K562 (cell line): ENCODE data around the gene PCNX2. TPM values are rescaled to one million over a fixed set of nuclear protein-coding genes. Genes with fewer than 3 reads are reported as not detected.
A peak's percentile ranks its signal among the peaks of the same experiment; 100 is the strongest.

Experiments
- ATAC-seq: fragments of 200-7000 bp; cut with Tn5 transposase; 3 replicates; pipeline ENCODE4 v1.9.1; 2020; ENCODE audit warnings: moderate library complexity
- BruUV-seq: library from RNA; stranded (reverse); fragments of 400-500 nt; replicated peaks from 2 replicates; lab custom pipeline; 2021; lab: Mats Ljungman, UMichigan
- CTCF ChIA-PET: fragments of 300-600 bp; formaldehyde crosslinking; extraction: SDS; loops from one replicate; lab custom pipeline; 2021; ENCODE audit warnings: low intra/inter-chr PET ratio; lab: Yijun Ruan, JAX
- POLR2A ChIA-PET: fragments of 300-600, 350-650 bp; sonication (Branson Sonifier 250); formaldehyde crosslinking; extraction: SDS; loops from one replicate; lab custom pipeline; 2021; ENCODE audit warnings: antibody characterized with exemption, inconsistent platforms; lab: Yijun Ruan, JAX
- DNase-seq, 4 experiments: peaks; one replicate each; pipeline versions ENCODE4 v3.0.0 to v3.0.0-alpha.2; 2011 to 2018; ENCODE audit warnings: low spot score in 3 of 4, mixed read lengths in 3 of 4; ENCODE audit errors: extremely low read depth in 1 of 4
- FAIRE-seq: peaks from 2 replicates; lab custom pipeline; 2011; peaks lifted over from hg19 to GRCh38; lab: Jason Lieb, UNC
- H2AFZ ChIP-seq: 2 replicates; pipeline ENCODE4 v1.6.0; 2011; ENCODE audit warnings: low read depth, low read length, control low read depth, inconsistent platforms
- H3K27ac ChIP-seq: fragments of 200-600 bp; 3 replicates; pipeline ENCODE4 v1.8.0; 2011; ENCODE audit warnings: low read depth, mild to moderate bottlenecking, control low read depth, inconsistent platforms, low read length, moderate library complexity, mixed read lengths; ENCODE audit errors: extremely low read depth
- H3K27me3 ChIP-seq, 2 experiments: fragments of 300-600 bp in 1 of 2; 2 replicates in 1 of 2; 3 replicates in 1 of 2; pipeline versions ENCODE4 v1.6.0 to v1.8.0; 2011; ENCODE audit warnings: inconsistent platforms in 2 of 2, low read length in 2 of 2, mild to moderate bottlenecking in 1 of 2, mixed read lengths in 1 of 2, moderate library complexity in 1 of 2; ENCODE audit not compliant: control insufficient read depth in 2 of 2, insufficient read depth in 2 of 2
- H3K36me3 ChIP-seq: fragments of 300-600 bp; 3 replicates; pipeline ENCODE4 v1.8.0; 2011; ENCODE audit warnings: mild to moderate bottlenecking, low read length, inconsistent platforms; ENCODE audit not compliant: control insufficient read depth, insufficient read depth
- H3K4me1 ChIP-seq, 2 experiments: fragments of 200-600 bp in 1 of 2; replicated peaks in 1 of 2; 2 replicates in 1 of 2; 3 replicates in 1 of 2; pipeline versions ENCODE4 v1.5.1 to v1.8.0; 2011; ENCODE audit warnings: inconsistent platforms in 2 of 2, low read length in 2 of 2, mild to moderate bottlenecking in 1 of 2, mixed read lengths in 1 of 2, moderate library complexity in 1 of 2; ENCODE audit not compliant: control insufficient read depth in 2 of 2, insufficient read depth in 2 of 2
- H3K4me2 ChIP-seq: 2 replicates; pipeline ENCODE4 v1.6.1; 2011; ENCODE audit warnings: low read length, control low read depth, inconsistent platforms, mixed read lengths; ENCODE audit not compliant: insufficient read depth
- H3K4me3 ChIP-seq: fragments of 200-600 bp; sonication (generic), shearing (Covaris generic); 2 replicates; pipeline ENCODE4 v1.5.1; 2016; ENCODE audit warnings: control low read depth, inconsistent platforms
- H3K79me2 ChIP-seq: fragments of 200-600 bp; 3 replicates; pipeline ENCODE4 v1.8.0; 2011; ENCODE audit warnings: low read length, inconsistent platforms; ENCODE audit not compliant: control insufficient read depth, insufficient read depth
- H3K9ac ChIP-seq, 2 experiments: 2 replicates each; pipeline versions ENCODE4 v1.6.0 to v1.6.1; 2011; ENCODE audit warnings: low read depth in 2 of 2, low read length in 2 of 2, control low read depth in 1 of 2, inconsistent platforms in 1 of 2, mild to moderate bottlenecking in 1 of 2, mixed read lengths in 1 of 2; ENCODE audit not compliant: insufficient read depth in 1 of 2
- H3K9me1 ChIP-seq: one replicate; pipeline ENCODE4 v1.6.0; 2011; ENCODE audit warnings: inconsistent platforms, mild to moderate bottlenecking, low read length, moderate library complexity; ENCODE audit not compliant: control insufficient read depth, insufficient read depth
- H3K9me3 ChIP-seq: replicated peaks from 2 replicates; pipeline ENCODE4 v1.5.1; 2011; ENCODE audit warnings: low read depth, low read length, inconsistent platforms; ENCODE audit not compliant: control insufficient read depth, insufficient read depth
- H4K20me1 ChIP-seq: replicated peaks from 2 replicates; pipeline ENCODE4 v1.6.1; 2011; ENCODE audit warnings: low read length, inconsistent platforms, mixed read lengths; ENCODE audit not compliant: control insufficient read depth, insufficient read depth
- BRD9 ChIP-seq: fragments of 450-650 bp; IDR thresholded peaks from 2 replicates; pipeline ENCODE4 v1.6.1; 2018; ENCODE audit warnings: low read depth; ENCODE audit not compliant: partially characterized antibody
- DDX20 ChIP-seq: fragments of 450-650 bp; IDR thresholded peaks from 2 replicates; pipeline ENCODE4 v1.6.1; 2016; ENCODE audit warnings: missing genetic modification characterization, low read depth, mild to moderate bottlenecking, missing compliant biosample characterization, moderate library complexity
- FOXP1 ChIP-seq: sonication (generic); formaldehyde crosslinking; IDR thresholded peaks from 2 replicates; pipeline ENCODE4 v1.8.0; 2022; ENCODE audit warnings: mild to moderate bottlenecking, missing genetic modification reagents
- MEF2A ChIP-seq: IDR thresholded peaks from 2 replicates; pipeline ENCODE4 v1.6.1; 2011; ENCODE audit warnings: low read depth, mild to moderate bottlenecking, low read length, moderate library complexity; ENCODE audit not compliant: control insufficient read depth
- NFE2 ChIP-seq: IDR thresholded peaks from 2 replicates; pipeline ENCODE4 v1.6.1; 2014; ENCODE audit warnings: antibody characterized with exemption, low read depth
- OTX1 ChIP-seq: fragments of 450-650 bp; formaldehyde crosslinking; IDR thresholded peaks from 2 replicates; pipeline ENCODE4 v1.4.0; 2022; ENCODE audit warnings: mild to moderate bottlenecking
- RCOR1 ChIP-seq, 2 experiments: IDR thresholded peaks; 2 replicates each; pipeline ENCODE4 v1.6.1; 2012; ENCODE audit warnings: low read depth in 2 of 2, low read length in 2 of 2, borderline replicate concordance in 1 of 2, improper control_type of control experiment in 1 of 2
- ZNF507 ChIP-seq: conservative IDR thresholded peaks from 2 replicates; pipeline ENCODE4 v1.6.1; 2017; ENCODE audit warnings: missing genetic modification characterization, missing compliant biosample characterization
- WGBS: fragments of 100-300 bp; shearing (Covaris generic); methylation state at CpG from one replicate; pipeline ENCODE4 v1.1.6; 2016; ENCODE audit warnings: low coverage, mixed read lengths; ENCODE audit not compliant: insufficient coverage; ENCODE audit errors: missing lambda C conversion rate; 5-methylcytosine and 5-hydroxymethylcytosine counted together
- in situ Hi-C: fragments of 300-500 bp; cut with MboI; formaldehyde crosslinking; loops from 4 replicates; pipeline ENCODE4 v1.15.0; 2018; ENCODE audit warnings: inconsistent platforms, mixed read lengths
- intact Hi-C: fragments of 100-400 bp; cut with micrococcal nuclease; formaldehyde crosslinking; loops from 2 replicates; pipeline ENCODE4 v1.14.2; 2022
- polyA plus RNA-seq, 8 experiments: library from polyadenylated mRNA; depleted of rRNA in 4 of 8; stranded (reverse) in 5 of 8; unstranded in 3 of 8; fragments of >200 nt; fragmentation: Nextera tagmentation in 2 of 8; fragmentation: Illumina TruSeq in 1 of 8; extraction: Ambion mirVana in 2 of 8; extraction: Trizol in 1 of 8; gene quantifications; 2 replicates each; pipeline versions ENCODE4 v1.2.1 to v1.2.3, GENCODE V29; 2011 to 2014; ENCODE audit warnings: inconsistent platforms in 1 of 8, missing spikeins in 1 of 8
- total RNA-seq, 7 experiments: library from RNA; depleted of rRNA in 6 of 7; stranded (reverse); fragments of >200 nt in 6 of 7; fragmentation: Illumina TruSeq in 2 of 7; extraction: Trizol in 2 of 7; gene quantifications; 2 replicates each; pipeline versions ENCODE4 v1.2.1 to v1.2.3, GENCODE V29; 2011 to 2021; ENCODE audit warnings: low replicate concordance in 1 of 7

PCNX2 gene
- total and polyA plus RNA-seq, 9 of the 15 experiments (the other 6 are each of a cell fraction or from before 2014, with no cell fraction given) = 0.07 to 0.33 TPM; not detected in 7

GRCh38 chr1:233253231-233253831, 42.2 kb downstream of the PCNX2 start (continued):
- TF ChIP-seq MEF2A = no peak
- TF ChIP-seq RCOR1 (IDR thresholded peaks at IDR 0.05; ENCODE audit: borderline replicate concordance in 1 of 2, low read depth in 2 of 2, low read length in 2 of 2) = no peak
- no peak for TF ChIP-seq DDX20 (tag)
- no peak for TF ChIP-seq NFE2

- DNase-seq = no peak
- WGBS = 0% methylated on average over 2 of the region's 2 CpGs
- intact Hi-C loops = no loop called here
Observed at GRCh38 chr1:233252441-233252840, 43.1 kb downstream of the PCNX2 start.

More at GRCh38 chr1:233252441-233252840, 43.1 kb downstream of the PCNX2 start:
- no peaks in the 10 kb centered on the region for H3K9me3 ChIP-seq
- ChIA-PET CTCF (no interaction called here), POLR2A (no interaction called here)
- H3K9ac ChIP-seq = no peak overlapping the region
- FAIRE-seq (peak; percentile 35), ATAC-seq (no peak)
- no peaks in the 10 kb centered on the region for H3K79me2 ChIP-seq
- no peak overlapping the region for H3K4me3 ChIP-seq
- no peaks in the 10 kb centered on the region for H4K20me1 ChIP-seq
- H3K36me3 ChIP-seq = no peaks in the 10 kb centered on the region
- no peak overlapping the region for H3K27ac ChIP-seq
- TF ChIP-seq ZNF507 (tag) (no peak), BRD9 (no peak), FOXP1 (CRISPR knock-in tag) (no peak), OTX1 (no peak)
- H3K4me1 ChIP-seq = no peaks in the 10 kb centered on the region
- no peak overlapping the region for H3K4me2 ChIP-seq
- no peaks in the 10 kb centered on the region for H3K9me1 ChIP-seq
- H3K27me3 ChIP-seq = 0 out of 5 replicates have a peak, but pooled peaks cover 0 to 2% of the 10 kb centered on the region in 2 experiments
- no TSS peak for BruUV-seq
- in situ Hi-C loops = no loop called here
- no peak overlapping the region for H2AFZ ChIP-seq
